ENCODE results near the gene PAK5.

- TF ChIP-seq EZH2 (IDR thresholded peaks at IDR 0.05) (no peak), CTCF (IDR thresholded peaks at IDR 0.05 in 2 of 3, conservative IDR thresholded peaks at IDR 0.05 in 1 of 3; ENCODE audit: borderline replicate concordance in 1 of 3, insufficient read depth in 1 of 3, low read depth in 2 of 3, low read length in 2 of 3) (no peak), POLR2A (IDR thresholded peaks at IDR 0.05; ENCODE audit: borderline replicate concordance, extremely low read depth, insufficient read depth, insufficient read length) (no peak)
Observed at GRCh38 chr20:9510911-9511310, 328.0 kb downstream of the PAK5 start.
